ENCODE measurements around the gene TCEAL3.
"Not testable (repeated sequence)": the region's sequence is repeated elsewhere in the genome, so short reads cannot be mapped to it uniquely, and the experiment has no call there.

TCEAL3 gene

GRCh38 chrX:103607364-103608305, at the start of gene TCEAL3:
TCEAL3 (plus strand) TSS chrX:103607963; CDS start chrX:103609065, 1,102 bp downstream.
- no peak for DNase-seq

GRCh38 chrX:103560256-103560655, 47.5 kb upstream of the TCEAL3 start:
- no peak for DNase-seq

DNA sequence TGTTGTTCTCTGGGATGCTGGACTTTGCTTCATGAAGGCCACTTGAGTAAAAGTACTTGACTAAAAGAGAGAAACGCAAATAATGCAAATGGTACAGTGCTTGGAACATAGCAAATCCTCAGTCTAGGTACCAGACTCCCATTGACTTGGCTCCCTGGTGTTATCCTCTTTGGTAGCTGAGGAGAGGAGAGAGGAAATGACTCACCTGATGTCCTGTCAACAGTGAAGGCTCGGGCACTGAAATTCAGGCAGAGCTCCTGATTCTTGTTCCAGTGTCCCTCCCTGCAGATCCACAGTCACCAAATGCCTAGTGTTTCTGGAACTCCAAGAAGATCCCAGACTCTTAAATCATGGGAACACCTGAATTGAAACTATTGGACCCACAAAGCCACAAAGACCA, 45.0 kb upstream of the TCEAL3 start:
- DNase-seq: no peak

DNA sequence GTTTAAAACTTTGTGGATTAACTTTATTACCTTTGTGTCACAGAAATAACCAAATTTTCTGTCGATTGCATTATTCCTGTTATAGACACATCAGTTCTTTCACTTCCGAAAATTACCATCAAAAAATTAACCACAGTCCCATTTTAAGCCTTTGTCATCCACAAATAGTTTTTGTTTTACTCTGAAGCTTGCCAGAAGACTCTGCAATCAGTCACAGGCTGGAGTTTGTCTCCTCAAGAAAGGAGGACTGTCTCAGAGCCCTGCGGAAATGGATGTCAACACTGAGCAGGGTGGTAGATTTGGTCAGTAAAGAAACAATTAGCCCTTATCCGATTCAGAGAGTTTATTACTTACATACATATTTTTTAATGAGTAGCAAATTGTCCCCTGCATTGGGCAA, 42.6 kb upstream of the TCEAL3 start:
- no peak for DNase-seq

DNA sequence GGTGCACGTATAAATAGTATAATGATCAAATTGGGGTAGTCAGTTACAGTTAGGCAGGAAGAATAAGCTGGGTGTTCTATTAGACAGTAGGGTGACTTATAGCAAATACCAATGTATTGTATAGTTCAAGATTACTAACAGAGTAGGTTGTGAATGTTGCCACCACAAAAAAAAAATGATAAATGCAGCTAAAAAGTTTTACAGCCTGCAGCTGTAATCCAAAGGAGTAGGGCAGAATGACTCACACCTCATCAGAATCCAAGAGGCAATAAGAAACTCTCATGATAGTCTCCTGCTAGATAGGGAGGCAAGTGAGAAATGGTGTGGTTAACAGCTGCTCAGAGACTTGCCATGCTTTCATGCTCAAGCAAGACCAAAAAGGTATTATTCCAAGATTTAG, 42.0 kb upstream of the TCEAL3 start:
- DNase-seq: no peak

GRCh38 chrX:103571121-103571520, 36.6 kb upstream of the TCEAL3 start:
- no peak for DNase-seq

- DNase-seq: no peak
Observed at GRCh38 chrX:103571726-103572125, 36.0 kb upstream of the TCEAL3 start.

DNA sequence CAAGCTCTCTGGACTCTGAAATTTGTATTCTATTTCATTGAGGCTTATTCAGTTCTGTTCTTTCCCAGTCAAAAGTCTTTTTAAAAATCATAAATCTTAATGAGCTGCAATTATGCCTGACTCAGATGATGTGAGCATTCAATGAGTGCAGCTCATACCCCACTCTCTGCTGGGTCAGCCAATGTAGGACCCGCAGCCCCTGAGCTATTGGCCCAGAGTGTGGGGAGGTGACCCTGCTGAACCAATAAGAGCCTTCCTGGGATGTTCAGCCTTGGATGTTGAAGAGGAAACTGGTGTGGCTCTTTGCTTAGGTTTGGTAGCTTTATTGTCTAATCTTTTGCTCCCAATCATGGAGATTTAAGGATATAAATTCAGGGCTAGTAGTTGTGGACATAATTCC, 34.6 kb upstream of the TCEAL3 start:
- DNase-seq: no peak

GRCh38 chrX:103584596-103584995, 23.2 kb upstream of the TCEAL3 start:
- no peak for DNase-seq

GRCh38 chrX:103585411-103586313, 22.1 kb upstream of the TCEAL3 start, which contains the start of gene TCEAL4:
TCEAL4 (plus strand) TSS chrX:103585515; CDS start chrX:103586676, 1,161 bp downstream.
- no peak for DNase-seq

DNA sequence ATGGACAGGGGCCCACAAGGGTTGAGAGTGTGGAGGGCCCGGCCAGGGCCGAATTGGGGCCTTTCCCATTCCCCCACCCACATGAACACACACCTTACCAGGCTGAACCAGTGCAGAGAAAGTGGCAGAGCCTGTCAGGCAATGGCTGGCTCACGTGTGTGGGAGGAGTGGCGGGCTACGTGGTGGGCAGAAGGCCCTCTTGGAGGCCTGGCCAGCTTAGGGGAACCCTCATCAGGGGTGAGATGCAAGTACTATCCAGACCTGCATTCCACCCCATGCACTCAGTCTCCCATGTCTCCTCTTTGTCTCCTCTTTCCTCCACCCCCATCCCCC, 21.5 kb upstream of the TCEAL3 start:
- no peak for DNase-seq

- no peak for DNase-seq
Observed at GRCh38 chrX:103586659-103587058, 21.1 kb upstream of the TCEAL3 start.

DNA sequence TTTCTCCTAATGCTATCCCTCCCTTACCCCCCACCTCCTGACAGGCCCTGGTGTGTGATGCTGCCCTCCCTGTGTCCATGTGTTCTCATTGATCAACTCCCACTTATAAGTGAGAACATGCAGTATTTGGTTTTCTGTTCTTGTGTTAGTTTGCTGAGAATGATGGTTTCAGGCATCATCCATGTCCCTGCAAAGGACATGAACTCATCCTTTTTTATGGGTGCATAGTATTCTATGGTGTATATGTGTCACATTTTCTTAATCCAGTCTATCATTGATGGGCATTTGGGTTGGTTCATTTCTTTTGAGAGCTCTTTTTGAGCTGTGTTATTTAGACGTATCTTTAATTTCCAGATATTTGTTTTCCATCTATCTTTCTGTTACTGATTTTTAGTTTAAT, 15.5 kb upstream of the TCEAL3 start:
- DNase-seq: not testable (repeated sequence)

- not testable (repeated sequence) for DNase-seq
Observed at GRCh38 chrX:103595202-103595601, 12.6 kb upstream of the TCEAL3 start.

DNA sequence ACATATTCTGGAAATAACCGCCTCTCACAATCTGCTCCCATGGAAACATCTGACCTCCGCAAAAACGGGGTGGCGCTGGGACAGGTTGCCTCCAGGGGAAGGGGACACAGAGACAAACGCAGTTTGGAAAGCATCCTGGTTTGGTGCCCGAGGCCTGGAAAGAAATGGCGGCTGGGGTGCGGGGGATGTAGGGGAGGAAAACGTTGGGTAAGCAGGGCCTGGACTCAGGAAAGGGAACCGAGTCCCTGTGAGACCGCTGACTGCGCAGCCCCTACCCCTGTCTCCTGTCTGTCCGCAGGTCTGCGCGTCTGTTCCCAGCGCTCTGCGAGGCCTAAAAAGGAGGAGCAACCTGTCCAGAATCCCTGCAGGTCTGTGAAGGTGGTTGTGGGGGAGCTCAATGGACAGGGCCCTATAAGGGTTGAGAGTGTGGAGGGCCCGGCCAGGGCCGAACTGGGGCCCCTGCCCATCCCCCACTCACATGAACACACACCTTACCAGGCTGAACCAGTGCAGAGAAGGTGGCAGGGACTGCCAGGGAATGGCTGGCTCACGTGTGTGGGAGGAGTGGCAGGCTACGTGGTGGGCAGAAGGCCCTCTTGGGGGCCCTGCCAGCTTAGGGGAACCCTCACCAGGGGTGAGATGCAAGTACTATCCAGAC, 672 bp downstream of the TCEAL3 start:
- DNase-seq: no peak

DNA sequence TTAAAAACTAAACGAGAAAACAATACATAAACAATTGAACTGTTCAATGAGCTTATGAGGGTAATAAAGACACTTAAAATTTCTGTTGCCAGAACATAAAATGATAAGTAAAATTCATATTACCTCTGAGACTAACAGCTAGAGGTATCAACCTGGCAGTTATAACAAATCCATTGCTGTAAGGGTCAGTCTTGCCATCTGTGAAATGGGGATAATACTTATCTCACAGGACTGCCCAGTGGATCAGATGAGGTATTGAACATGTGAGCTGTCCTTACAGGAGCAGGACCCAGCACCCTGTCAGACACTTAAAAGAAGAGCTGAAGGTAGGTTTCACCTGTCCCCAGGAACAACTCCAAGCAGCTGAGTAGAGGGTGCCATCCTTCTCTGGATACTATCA, 2.5 kb downstream of the TCEAL3 start:
- no peak for DNase-seq

GRCh38 chrX:103613362-103613890, 5.7 kb downstream of the TCEAL3 start:
- no peak for DNase-seq

DNA sequence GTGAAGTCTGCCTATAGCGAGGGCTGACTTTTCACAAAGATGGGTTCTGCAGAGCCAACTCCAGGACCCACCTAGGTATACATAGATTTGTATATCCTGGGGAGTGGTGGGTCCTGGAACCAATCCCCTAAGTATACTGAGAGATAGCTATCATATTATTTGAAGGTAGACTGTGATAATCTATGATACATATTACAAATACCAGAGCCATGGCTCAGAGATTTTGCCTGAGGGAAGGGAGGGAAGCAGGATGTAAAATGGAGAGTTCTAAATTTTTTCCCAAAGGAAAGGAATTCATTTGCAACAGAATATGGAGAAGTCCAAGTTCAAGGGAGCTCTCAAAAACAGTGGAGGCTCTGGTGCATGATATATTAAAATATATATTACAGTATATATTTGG, 7.2 kb downstream of the TCEAL3 start:
- DNase-seq: no peak

DNA sequence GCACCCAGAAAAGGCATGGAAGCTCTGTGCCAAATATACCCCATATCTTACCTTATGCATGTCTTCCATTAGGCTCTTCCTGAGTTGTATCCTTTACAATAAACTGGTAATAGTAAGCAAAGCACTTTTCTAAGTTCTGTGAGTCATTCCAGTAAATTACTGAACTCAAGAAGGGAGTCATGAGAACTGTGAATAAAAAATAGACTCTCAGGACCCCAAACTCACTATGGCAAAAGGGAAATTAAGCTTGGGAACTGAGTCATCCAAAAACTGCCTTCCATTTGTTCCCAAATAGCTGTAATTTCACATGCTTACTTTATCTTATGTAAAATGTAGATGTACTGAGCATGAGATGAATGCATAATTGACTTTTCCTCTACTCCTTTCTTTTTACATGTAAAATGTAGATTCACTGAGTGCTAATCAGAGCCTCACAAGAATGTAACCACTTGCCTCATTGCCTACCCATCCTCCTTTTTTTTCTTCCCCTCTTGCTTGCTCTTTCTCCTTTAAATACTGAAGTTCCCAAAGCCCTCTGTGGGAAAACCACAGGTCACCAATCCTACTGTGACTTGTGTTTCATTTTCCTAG, 8.1 kb downstream of the TCEAL3 start:
- DNase-seq: no peak

GRCh38 chrX:103616676-103617186, 9.0 kb downstream of the TCEAL3 start:
- DNase-seq: no peak

DNA sequence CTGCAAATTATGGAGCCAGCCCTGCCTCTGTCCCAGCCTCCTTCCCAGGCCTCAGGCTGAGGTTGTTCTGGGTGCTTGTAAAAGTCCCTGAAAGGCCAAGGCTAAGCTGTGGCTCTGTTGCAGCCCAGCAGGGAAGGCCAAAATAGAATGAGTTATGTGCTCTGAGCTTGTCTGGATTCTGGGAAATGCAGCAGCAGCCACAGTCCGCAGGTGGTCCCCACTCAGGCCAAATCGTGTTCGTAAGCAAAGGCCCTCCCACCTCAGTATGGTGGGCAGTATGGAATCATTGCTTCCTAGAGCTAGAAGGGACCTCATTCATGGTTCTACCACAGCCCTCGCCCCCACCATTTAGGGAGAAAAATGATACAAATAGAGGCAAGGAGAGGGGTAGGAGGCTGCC, 16.3 kb downstream of the TCEAL3 start:
- DNase-seq: no peak

DNA sequence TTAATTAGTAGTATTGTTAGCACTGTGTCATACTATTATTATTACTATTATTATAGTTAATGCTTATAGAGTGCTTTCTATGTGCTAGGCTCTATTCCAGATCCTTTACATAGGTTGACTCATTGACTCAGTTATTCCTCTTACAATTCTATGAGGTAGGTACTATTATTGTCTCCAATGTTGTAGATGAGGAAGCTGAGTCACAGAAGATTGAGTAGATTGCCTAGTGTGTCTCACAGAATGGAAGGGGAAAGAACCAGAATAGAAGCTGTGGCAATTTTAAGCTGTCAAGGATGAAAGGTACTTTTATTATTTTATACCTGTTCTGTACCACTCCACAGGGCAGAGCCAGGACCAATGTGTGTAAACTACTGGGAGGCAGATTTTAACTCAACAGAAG, 19.1 kb downstream of the TCEAL3 start:
- no peak for DNase-seq

Data from DMS153 (cell line).